ENCODE results near the gene B3GAT2. TPM values are rescaled to one million over a fixed set of nuclear protein-coding genes. Genes with fewer than 3 reads are reported as not detected.

Gene B3GAT2
- polyA plus RNA-seq, 1 donor (not counting 4 experiments of a cell fraction or from before 2014, with no cell fraction given) = 0.01 TPM

DNA sequence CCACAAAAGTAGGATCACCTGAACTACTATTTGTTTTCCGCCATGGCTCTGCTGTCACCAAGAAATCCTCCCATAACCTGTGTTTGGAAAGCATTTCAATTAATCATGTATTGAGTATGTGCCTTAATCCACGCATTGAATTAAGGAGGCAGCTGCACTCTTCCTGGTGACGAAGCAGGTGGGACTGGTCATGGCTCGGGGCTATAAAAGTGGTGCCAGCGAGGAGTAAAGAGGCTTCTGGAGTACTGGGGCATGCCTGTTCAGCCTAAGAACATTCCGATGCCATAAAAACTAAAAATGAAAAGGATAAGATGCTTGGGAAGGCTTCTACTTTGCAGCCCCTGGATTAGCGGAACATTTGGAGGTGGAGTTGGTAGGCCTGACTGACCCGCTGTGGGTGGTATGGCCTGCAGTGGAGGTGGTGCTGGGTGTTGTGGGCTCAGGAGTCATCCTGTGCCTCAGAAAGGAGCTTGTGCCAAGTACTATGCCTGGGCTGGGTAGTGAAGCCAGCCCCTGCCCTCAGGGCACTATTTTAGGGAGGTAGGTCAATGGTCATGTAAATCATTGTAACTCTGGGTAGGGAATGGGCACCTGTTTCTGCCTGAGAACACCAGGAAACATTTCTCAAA lies 110.5 kb downstream of the B3GAT2 start:
- no peak overlapping the region for H2AFZ ChIP-seq (ENCODE audit: control insufficient read depth, low read length)
- no peak overlapping the region for H3K4me3 ChIP-seq (ENCODE audit: control insufficient read depth in 2 of 3, extremely low read depth in 1 of 3, insufficient read depth in 2 of 3, low read depth in 1 of 3, low read length in 3 of 3)
- H3K79me2 ChIP-seq (ENCODE audit: control insufficient read depth, insufficient read depth, low read length) = no peaks in the 10 kb centered on the region
- peak overlapping the region; percentile 7 for H3K4me2 ChIP-seq (ENCODE audit: control insufficient read depth, extremely low read depth, insufficient read depth, low read depth, low read length)
- no peaks in the 10 kb centered on the region for H3K27me3 ChIP-seq (ENCODE audit: control insufficient read depth, extremely low read depth, insufficient read depth, low read length)
- no peaks in the 10 kb centered on the region for H3K36me3 ChIP-seq (ENCODE audit: control insufficient read depth in 2 of 2, extremely low read depth in 1 of 2, insufficient read depth in 2 of 2, low read length in 2 of 2)
- no peaks in the 10 kb centered on the region for H3K9me3 ChIP-seq (ENCODE audit: control insufficient read depth, low read depth, low read length)
- TF ChIP-seq CTCF (optimal IDR thresholded peaks at IDR 0.05 in 1 of 3, IDR thresholded peaks at IDR 0.05 in 1 of 3, conservative IDR thresholded peaks at IDR 0.05 in 1 of 3; ENCODE audit: extremely low read depth in 1 of 3, insufficient read depth in 2 of 3, low read length in 3 of 3) = no peak
- no peak for TF ChIP-seq EZH2 (IDR thresholded peaks at IDR 0.05; ENCODE audit: low read length)
- no peaks in the 10 kb centered on the region for H4K20me1 ChIP-seq (ENCODE audit: control insufficient read depth, extremely low read depth, insufficient read depth, low read length)
- no peaks in the 10 kb centered on the region for H3K9me1 ChIP-seq (ENCODE audit: control insufficient read depth, extremely low read depth, insufficient read depth, low read length)
- FAIRE-seq (no peak), DNase-seq (ENCODE audit: low read depth, low spot score) (no peak)
- no peak overlapping the region for H3K9ac ChIP-seq (ENCODE audit: control insufficient read depth, extremely low read depth, insufficient read depth, low read length)
- dilution Hi-C loops (cut with MboI; ENCODE audit: extremely low pct_ligation_motif_present, low sequenced_read_pairs) = no loop called here
- H3K4me1 ChIP-seq (ENCODE audit: control insufficient read depth, extremely low read depth, insufficient read depth, low read length) = peaks cover 6% of the 10 kb centered on the region
- H3K27ac ChIP-seq (ENCODE audit: control insufficient read depth, insufficient read depth, low read length) = no peak overlapping the region

DNA sequence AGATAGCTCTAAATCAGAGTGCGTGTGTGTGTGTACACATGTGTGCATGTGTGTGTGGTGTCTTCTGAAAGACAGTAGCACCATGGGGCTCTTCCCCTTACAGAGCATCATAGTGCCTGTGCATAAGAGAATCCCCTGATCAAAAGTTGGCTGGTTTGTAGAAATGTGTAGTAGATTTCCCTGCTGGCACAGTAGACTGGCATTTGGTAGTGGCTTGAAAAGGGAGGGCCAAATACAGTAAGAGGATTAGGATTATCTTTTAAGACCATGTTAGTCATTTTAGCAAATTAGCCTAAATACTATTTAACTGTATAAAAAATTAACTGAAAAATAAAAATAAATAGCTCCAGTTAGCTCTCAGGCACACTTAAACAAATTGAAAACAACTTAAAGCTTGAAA lies 112.6 kb downstream of the B3GAT2 start:
- Histone ChIP-seq H3K4me3 (ENCODE audit: control insufficient read depth in 2 of 3, extremely low read depth in 1 of 3, insufficient read depth in 2 of 3, low read depth in 1 of 3, low read length in 3 of 3) (no peak overlapping the region), H3K79me2 (ENCODE audit: control insufficient read depth, insufficient read depth, low read length) (no peaks in the 10 kb centered on the region), H3K4me2 (ENCODE audit: control insufficient read depth, extremely low read depth, insufficient read depth, low read depth, low read length) (no peak overlapping the region), H3K27me3 (ENCODE audit: control insufficient read depth, extremely low read depth, insufficient read depth, low read length) (no peaks in the 10 kb centered on the region), H3K27ac (ENCODE audit: control insufficient read depth, insufficient read depth, low read length) (no peak overlapping the region), H3K9me3 (ENCODE audit: control insufficient read depth, low read depth, low read length) (no peaks in the 10 kb centered on the region), H3K9me1 (ENCODE audit: control insufficient read depth, extremely low read depth, insufficient read depth, low read length) (no peaks in the 10 kb centered on the region), H4K20me1 (ENCODE audit: control insufficient read depth, extremely low read depth, insufficient read depth, low read length) (no peaks in the 10 kb centered on the region), H3K4me1 (ENCODE audit: control insufficient read depth, extremely low read depth, insufficient read depth, low read length) (peaks cover 6% of the 10 kb centered on the region), H3K36me3 (ENCODE audit: control insufficient read depth in 2 of 2, extremely low read depth in 1 of 2, insufficient read depth in 2 of 2, low read length in 2 of 2) (no peaks in the 10 kb centered on the region), H3K9ac (ENCODE audit: control insufficient read depth, extremely low read depth, insufficient read depth, low read length) (no peak overlapping the region), H2AFZ (ENCODE audit: control insufficient read depth, low read length) (no peak overlapping the region)
- FAIRE-seq (no peak), DNase-seq (ENCODE audit: low read depth, low spot score) (no peak)
- no peak for TF ChIP-seq EZH2 (IDR thresholded peaks at IDR 0.05; ENCODE audit: low read length)
- no peak for TF ChIP-seq CTCF (optimal IDR thresholded peaks at IDR 0.05 in 1 of 3, IDR thresholded peaks at IDR 0.05 in 1 of 3, conservative IDR thresholded peaks at IDR 0.05 in 1 of 3; ENCODE audit: extremely low read depth in 1 of 3, insufficient read depth in 2 of 3, low read length in 3 of 3)
- dilution Hi-C loops (cut with MboI; ENCODE audit: extremely low pct_ligation_motif_present, low sequenced_read_pairs) = no loop called here
